IPS-NIHi11 (cell line): ENCODE measurements around the gene TENT4A.

Experiments
- DNase-seq: peaks from one replicate; pipeline ENCODE4 v3.0.0; 2012; ENCODE audit warnings: mixed read lengths, low spot score

TENT4A gene

GRCh38 chr5:6718161-6718681, 5.0 kb downstream of the TENT4A start:
- DNase-seq: no peak

GRCh38 chr5:6718718-6719117, 5.5 kb downstream of the TENT4A start:
- DNase-seq: no peak

GRCh38 chr5:6719417-6719816, 6.2 kb downstream of the TENT4A start:
- DNase-seq: no peak

- no peak for DNase-seq
These were observed 6.8 kb downstream of the TENT4A start for GRCh38 chr5:6719896-6720560.

GRCh38 chr5:6720561-6720921, 7.3 kb downstream of the TENT4A start:
- DNase-seq: no peak

GRCh38 chr5:6721442-6721841, 8.2 kb downstream of the TENT4A start:
- DNase-seq: no peak

GRCh38 chr5:6722015-6722414, 8.8 kb downstream of the TENT4A start:
- no peak for DNase-seq

- no peak for DNase-seq
These were observed 10.0 kb downstream of the TENT4A start for GRCh38 chr5:6723122-6723815.

- no peak for DNase-seq
These were observed 10.6 kb downstream of the TENT4A start for GRCh38 chr5:6723816-6724300.

- DNase-seq: no peak
These were observed 11.2 kb downstream of the TENT4A start for GRCh38 chr5:6724321-6724929.

GRCh38 chr5:6725421-6725820, 12.2 kb downstream of the TENT4A start:
- DNase-seq: no peak

- no peak for DNase-seq
These were observed 12.8 kb downstream of the TENT4A start for GRCh38 chr5:6726006-6726405.

GRCh38 chr5:6727231-6727630, 14.0 kb downstream of the TENT4A start:
- DNase-seq: no peak

GRCh38 chr5:6728011-6728794, 15.0 kb downstream of the TENT4A start:
- DNase-seq: peak; percentile 35

- no peak for DNase-seq
These were observed 15.6 kb downstream of the TENT4A start for GRCh38 chr5:6728795-6729183.

GRCh38 chr5:6729386-6730310, 16.4 kb downstream of the TENT4A start:
- no peak for DNase-seq

- DNase-seq: peak; percentile 27
These were observed 17.2 kb downstream of the TENT4A start for GRCh38 chr5:6730407-6730806.

GRCh38 chr5:6730807-6731206, 17.6 kb downstream of the TENT4A start:
- no peak for DNase-seq

GRCh38 chr5:6731465-6732237, 18.4 kb downstream of the TENT4A start:
- DNase-seq: peak; percentile 29

- DNase-seq: peak; percentile 20
These were observed 19.6 kb downstream of the TENT4A start for GRCh38 chr5:6732634-6733410.
